DMS 273 (cell line): Measurements from ENCODE around the gene GIPC1.
"Not testable (repeated sequence)": the region's sequence is repeated elsewhere in the genome, so short reads cannot be mapped to it uniquely, and the experiment has no call there.

Experiments used
- DNase-seq: peaks from one replicate; lab custom pipeline; 2025; ENCODE audit not compliant: unreplicated experiment; lab: John Stamatoyannopoulos, UW

GIPC1 gene

DNA sequence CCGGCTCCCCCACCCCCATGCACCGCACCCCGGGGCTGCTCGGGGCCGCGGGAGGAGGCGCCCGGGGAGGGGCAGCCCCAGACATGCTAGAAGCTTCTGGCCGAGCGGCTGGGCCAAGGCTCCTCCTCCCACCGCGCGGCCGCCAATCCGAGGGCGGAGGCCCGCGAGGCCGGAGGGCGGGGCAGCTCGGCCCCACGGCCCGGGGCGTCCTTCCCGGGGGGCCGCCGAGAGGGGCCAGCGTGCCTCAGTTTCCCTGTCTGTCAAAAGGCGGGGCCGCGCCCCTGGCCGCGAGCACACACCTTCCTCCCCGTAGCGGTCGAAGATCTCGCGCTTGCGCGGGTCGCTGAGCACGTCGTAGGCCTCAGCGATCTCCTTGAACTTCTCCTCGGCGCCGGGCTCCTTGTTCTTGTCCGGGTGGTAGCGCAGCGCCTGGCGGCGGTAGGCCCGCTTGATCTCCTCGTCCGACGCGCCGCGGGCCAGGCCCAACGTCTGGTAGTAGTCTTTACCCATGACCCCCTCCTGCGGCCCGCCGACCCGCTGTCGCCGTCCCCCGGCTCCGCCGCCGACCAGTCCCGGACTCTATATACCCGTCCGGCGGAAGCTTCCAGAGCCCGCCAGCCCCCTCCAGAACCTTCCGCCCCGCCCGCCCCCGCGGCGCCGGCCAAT is 22.0 kb upstream of the GIPC1 start, which contains the start of gene DNAJB1:
Gene DNAJB1, minus strand, starts transcription at position 558 of the 666 bp plus-strand sequence. Its CDS starts 48 bp downstream, at position 510.
- peak; percentile 84 for DNase-seq

DNA sequence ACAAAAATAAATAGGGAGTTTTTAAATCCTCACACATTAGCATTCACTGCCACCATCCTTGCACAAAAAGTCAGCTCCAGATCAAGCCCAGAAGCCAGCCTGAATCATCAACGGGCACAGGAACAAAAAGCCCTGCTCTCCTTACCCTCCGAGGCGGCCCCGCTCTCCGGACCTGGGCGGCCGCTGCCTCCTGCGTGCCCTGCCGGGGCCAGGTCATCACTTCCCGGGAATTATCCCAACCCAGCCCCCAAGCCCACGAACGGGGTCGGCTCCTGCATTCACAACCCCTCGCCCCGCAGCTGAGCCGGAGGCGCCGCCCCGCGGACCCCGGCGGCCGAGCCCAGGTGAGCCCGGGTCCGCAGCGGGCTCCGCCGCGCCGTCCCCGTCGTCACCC is 21.5 kb upstream of the GIPC1 start:
- peak; percentile 61 for DNase-seq

DNA sequence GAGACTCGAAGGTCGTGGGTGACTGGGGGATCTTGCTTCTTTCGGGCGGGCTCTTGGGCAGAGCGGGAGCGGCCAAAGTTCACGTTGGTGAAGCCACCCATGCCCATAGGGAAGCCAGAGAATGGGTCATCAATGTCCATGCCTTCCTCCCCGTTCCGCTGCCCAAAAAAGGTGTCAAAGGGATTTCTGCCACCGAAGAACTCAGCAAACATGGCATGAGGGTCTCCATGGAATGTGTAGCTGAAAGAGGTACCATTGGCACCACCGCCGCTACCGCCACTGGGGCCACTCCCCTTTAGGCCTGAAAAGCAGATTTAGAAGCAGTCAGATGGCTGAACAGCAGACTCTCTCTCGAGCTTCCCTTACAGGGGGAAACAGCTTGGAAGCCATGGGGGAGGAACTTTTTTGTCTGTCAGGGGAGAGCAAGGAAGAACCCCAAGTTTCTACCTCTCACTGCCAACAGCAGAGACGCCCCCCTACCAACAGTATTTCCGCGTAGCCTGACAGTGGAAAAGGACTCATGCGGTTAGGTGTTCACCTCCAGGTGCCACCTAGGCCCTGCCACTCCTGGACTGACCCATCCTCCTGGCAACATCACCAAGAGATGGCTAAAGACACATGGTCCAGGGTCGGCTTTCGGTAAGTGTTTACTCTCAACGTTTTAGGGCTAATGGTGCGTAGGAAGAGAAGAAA is 21.0 kb upstream of the GIPC1 start:
- DNase-seq: no peak

DNA sequence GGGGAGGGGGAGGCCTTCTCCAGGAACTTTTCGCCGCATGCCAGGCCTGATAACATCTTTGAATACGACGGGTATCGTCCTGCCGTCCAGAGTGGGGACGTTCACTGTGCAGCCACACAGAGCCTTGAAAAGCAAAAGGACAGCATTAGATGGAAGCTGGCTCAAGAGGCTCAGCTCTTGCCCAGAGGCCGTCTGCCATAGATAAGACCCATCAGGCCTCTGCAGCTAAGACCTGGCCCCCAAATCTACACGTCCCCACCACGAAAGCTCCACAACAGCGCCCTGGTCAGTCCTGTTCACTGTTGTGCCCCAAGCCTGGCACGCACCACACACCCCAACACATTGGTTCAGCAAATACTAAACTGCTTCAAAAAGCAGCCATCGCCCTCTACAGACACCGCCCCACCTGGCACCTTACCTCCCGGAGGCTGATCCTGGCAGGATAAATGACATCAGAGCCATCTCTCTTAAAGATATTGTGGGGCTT is 20.2 kb upstream of the GIPC1 start:
- no peak for DNase-seq

DNA sequence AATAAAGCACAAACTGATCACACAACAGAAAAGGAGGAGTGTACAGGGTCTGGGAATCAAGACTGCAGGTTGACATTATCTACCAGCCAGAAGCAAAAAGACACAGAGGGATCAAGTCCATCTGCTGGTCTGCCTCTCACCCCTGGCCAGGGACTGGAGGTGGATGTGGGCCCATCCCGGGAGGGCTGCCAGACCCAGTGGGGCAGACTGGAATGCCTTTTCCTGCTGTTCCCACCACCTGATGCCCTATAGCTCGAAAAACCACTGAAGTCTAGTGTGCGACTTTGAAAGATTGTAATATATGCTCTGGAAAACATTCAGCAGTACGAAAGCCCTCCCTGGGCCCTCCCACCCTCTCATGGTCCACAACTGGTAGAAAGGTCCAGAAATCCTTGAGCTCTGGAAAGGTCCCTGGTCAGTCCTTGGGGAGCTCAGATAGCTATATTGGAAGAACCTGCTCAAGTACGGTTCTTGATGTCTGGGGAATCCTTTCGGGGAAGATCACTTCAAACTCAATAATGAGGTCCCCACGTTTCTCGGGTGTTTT is 19.6 kb upstream of the GIPC1 start:
- no peak for DNase-seq

DNA sequence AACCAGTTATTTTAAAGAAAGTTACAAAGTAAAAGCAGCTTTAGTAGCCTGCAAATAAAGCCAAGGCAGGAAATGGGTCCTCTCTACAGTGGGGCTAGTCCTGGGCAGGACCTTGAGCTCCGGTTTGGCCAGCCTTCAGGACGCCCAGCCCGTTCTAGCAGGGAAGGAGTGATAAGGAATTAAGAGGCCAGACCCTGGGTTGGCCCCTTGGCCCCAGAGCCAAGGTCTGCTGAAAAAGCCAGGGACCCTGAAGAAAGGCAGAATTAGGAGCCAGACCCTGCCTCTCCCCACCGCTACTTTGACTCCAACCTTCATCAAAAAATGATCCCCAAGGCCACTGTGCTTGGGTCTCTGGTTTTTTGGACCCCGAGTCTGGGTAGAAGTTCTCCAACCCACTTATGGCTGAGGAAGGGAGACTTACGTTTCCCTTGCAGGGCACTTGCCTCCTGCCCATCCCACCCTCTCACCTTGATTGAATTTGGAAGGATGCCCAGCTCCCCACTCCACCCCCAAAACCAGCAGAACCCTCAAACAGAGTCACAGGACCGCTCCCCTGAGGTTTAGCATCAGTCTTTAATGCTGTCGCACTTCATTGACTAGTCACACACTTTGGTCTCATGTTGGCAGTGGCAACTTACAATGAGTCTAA is 18.4 kb upstream of the GIPC1 start:
- DNase-seq: no peak

DNA sequence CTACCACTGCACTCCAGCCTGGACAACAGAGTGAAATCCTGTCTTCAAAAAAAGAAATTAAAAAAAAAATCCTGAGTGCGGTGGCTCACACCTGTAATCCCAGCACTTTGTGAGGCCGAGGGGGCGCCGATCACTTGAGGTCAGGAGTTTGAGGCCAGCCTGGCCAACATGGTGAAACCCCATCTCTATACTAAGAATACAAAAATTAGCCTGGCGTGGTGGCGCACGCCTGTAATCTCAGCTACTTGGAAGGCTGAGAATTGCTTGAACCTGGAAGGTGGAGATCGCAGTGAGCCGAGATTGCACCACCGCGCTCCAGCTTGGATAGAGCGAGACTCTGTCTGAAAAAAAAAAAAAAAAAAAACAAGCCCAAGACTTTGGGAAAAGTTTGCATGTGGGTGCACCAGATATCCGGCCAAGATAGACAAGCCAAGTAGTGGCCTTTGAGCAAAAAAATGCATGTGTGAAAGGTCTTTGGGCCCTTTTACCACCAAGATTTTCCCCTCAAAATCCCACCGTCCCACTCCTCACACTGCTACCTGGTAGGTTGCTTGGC is 16.6 kb upstream of the GIPC1 start:
- no peak for DNase-seq

DNA sequence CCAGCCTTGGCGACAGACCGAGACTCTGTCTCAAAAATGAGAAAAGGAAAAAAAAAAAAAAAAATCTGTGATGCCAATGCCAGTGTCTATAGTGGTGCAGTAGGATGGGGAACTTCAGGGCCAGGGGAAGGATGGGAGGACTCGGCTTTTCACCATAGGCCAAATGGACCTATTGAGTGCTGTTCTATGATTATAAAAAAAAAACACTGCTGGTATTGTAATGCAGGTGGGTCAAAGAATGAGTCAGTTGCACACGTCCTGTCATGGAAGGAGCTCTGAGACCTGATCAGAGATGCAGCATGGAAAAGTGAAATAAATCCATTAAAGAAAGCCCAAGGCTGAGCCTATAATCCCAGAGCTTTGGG is 15.3 kb upstream of the GIPC1 start:
- no peak for DNase-seq

DNA sequence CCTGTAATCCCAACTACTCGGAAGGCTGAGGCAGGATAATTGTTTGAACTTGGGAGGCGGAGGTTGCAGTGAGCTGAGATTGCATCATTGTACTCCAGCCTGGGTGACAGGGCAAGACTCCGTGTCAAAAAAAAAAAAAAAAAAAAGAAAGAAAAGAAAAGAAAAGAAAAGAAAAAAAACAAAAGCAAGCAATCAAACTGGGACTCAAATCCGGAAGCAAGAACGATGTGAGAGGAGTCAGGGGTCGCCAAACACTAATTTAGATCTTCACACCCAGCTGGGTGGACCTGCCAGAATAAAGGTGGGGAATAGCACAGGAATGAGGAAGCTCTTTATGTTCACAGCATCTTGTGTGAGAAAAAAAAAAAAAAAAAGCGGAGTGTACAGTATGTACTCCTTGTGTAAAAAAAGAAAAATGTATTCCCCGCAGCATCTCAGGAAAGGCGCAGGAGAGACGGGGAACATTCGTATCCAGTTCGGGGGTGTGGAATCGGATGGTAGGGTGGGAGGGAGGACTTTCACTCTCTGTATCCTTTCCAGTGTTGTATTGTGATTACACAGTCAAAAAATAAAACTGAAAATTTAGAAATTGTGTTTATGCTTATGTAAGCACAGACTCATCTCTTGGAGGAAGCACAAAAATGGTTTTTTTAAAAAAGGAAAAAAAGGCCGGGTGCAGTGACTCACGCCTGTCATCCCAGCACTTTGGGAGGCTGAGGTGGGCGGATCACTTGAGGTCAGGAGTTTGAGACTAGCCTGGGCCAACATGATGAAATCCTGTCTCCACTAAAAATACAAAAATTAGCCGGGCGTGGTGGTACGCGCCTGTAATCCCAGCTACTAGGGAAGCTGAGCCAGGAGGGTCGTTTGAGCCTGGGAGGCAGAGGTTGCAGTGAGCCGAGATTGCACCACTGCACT is 14.6 kb upstream of the GIPC1 start:
- DNase-seq: no peak

DNA sequence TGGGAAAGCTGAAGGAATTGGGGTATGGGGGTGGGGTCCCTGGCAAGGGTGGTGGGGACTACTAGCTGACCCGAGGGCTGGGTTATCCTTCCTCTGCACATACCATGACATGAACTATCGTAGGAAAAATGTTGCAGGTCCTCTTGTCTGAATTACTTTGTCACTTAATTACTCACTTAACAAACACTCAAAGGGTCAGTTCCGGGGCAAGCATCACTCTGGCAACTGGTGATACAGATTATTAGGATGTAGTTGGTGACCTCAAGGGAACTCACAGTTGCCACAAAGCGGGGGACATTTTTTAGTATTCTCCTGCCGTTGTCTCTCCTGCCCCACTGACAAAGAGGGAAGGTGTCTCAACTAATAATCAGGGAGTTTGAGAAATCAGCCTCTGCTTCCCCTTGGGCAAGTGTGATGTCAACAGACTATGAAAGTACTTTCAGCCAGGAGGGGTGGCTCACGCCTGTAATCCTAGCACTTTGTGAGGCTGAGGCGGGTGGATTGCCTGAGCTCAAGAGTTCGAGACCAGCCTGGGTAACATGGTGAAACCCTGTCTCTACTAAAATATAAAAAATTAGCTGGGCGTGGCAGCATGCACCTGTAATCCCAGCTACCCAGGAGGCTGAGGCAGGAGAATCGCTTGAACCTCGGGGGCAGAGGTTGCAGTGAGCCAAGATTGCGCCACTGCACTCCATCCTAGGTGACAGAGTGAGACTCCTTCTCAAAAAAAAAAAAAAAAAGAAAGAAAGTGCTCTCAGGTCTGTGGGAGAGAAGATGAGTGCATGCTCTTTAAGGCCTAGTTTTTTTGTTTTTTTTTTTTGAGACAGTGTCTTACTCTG is 12.0 kb upstream of the GIPC1 start:
- DNase-seq: no peak

DNA sequence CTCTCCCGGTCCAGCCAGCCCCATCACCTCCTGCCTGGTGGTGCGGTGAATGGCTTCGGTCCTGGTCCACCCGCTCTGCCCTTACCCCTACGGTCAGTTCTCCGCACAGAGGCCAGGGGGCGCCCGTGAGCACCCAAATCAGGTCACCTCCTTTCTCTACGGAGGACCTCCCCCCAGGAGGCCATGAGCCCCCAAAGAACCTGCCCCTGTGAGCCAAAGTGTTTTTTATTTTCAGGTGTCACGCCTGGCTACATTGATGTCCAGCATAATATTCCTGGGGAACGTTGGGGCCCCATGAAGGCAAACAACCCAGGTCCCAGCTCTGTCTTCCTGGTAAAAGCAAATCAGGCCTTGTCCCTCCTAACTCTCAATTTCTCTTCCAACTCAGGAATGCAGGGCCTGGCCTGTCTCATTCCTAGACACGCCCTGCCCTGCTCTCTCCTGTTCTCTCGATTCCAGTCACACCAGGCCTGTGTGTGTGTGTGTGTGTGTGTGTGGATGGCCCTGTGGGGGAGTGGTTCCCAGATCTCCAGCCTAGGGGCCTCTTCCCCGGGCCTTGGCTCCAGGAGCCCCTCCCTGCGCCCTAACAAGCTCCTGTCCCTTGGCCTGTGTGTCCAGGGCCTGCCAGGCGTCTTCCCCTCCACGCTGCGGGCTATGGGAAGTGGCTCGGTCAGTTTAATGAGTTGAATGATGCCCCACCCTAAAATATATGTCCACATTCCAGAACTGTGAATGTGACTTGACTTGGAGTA is 9.7 kb upstream of the GIPC1 start:
- DNase-seq: peak; percentile 77

DNA sequence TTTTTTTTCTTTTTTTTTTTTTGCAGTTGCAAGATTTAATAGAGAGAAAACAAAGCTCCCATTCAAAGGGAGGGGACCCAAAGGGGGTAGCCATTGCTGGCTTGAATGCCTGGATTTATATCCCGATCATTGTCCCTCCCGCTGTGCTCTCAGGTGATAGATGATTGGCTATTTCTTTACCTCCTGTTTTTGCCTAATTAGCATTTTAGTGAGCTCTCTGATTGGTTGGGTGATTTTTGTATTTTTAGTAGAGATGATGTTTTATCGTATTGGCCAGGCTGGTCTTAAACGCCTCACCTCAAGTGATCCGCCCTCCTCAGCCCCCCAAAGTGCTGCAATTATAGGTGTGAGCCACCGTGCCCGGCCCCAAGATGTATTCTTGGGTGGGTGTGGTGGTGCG is 8.6 kb upstream of the GIPC1 start:
- not testable (repeated sequence) for DNase-seq

DNA sequence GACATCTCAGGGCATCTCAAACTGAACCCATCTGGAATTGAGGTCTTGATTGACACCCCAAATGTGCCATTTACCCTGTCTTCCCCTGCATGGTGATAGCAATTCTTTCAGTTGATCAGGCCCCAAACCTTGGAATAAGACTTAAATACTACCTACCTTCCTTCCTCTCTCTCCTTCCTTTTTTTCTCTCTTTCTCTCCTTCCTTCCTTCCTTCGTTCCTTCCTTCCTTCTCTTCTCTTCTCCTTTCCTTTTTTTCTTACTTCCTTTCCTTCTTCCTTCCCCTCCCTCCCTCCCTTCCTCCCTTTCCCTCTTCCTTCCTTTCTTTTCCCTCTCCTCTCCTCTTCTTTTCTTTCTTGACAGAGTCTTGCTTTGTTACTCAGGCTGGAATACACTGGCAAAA is 7.4 kb upstream of the GIPC1 start:
- DNase-seq: no peak

DNA sequence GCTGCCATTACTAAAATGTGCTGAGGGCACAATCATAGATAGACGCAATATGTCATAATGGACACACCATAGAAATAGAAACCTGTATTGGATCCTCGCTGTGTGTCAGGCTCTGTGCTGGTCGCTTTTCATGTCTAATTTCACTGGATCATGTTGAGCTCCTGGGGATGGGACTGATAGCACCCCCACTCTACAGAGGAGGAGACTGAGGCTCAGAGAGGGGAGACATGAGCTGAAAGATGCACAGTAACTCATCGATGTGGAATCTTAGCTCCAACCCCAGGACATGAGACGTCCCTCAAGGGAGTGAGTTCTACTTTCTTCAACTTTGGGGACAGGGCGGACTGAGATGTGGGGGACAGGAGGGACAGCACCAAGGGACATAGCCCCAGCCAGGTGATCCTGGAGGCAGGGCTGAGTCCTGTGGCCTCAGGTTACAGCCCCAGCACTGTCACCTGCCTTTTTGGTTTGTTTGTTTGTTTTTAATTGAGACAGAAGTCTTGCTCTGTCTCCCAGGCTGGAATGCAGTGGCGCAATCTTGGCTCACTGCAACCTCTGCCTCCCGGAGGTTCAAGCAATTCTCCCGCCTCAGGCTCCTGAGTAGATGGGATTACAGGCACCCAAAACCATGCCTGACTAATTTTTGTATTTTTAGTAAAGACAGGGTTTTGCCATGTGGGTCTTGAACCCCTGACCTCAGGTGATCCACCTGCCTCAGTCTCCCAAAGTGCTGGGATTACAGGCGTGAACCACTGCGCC is 6.6 kb upstream of the GIPC1 start:
- DNase-seq: no peak

DNA sequence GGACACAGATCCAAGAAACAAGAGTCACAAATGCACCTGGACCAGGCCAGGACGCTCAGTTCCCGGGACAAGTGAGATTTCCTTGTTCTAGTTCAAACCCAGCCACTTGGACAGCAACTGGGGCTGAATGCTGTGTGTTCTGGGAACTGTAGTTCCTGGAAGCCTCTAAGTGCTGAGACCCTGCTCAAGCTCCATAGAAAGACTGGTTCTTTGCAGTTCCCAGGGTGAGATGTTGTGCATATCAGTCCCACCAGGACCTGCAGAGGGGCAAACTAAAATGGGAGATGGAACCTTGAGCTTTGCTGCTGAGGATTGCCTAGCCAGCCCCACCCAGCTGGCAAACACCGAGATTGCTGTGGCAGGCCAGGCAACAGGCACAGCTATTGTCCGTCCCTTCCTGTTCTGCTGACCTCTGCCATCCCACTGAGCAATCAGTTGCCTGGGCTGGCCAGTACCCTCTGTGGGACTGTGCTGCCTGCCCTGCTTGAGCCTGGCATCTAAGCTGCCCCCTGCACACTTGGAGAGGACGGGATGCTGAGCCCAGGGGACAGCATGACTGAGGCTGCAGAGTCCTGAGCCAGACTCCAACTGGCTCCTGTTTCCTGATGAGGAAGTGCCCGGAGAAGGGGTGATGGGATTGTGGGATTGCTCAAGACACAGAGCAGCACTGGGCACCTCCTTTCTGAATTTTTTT is 1.4 kb upstream of the GIPC1 start:
- DNase-seq: peak; percentile 47

DNA sequence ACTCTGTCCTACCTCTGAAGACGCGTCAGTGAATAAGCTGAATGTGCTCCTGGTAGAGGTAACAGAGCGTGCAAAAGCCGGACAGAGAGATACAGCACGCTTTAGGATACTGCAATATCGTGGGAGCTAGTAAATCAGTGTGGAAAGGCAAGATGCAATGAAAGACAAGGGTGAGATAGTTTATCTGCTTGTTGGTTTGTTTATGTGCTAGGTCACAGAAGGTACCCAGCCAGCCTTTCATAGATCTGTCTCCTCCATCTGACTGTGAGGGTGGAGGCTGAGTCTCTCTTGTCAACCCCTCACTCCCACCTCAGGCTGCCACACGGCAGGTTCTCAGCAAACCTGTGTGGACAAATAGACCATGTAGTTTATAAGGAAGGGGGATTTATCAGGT is 904 bp upstream of the GIPC1 start:
- no peak for DNase-seq

DNA sequence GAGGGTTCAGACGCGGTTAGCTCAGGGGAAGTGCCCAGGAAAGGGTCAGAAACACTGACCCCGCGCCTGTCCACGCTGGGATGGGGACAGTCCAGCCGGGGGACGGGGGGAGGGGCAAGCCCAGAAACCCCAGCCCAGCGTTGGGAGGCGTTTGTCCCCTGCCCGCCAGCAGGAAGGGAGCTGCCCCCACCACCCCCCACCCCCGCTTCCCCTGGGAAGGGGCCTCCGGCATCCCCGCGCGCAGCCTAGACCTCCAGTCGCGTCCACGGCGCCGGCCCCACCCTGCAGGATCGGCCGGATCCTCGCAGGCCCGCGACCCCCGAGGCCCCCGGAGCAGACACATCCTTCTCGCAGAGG is 277 bp downstream of the GIPC1 start:
- no peak for DNase-seq
